H1 (cell line): Measurements from ENCODE around the gene DNAJC24. TPM values are rescaled to one million over a fixed set of nuclear protein-coding genes. Genes with fewer than 3 reads are reported as not detected.

ENCODE experiments used
- CTCF ChIA-PET: fragments of 300-600 bp; sonication (Branson Sonifier 250); formaldehyde crosslinking; loops from one replicate; lab custom pipeline; 2021; ENCODE audit not compliant: partially characterized antibody; lab: Charles Lee
- POLR2A ChIA-PET: fragments of 300-600 bp; sonication (Branson Sonifier 250); formaldehyde crosslinking; loops from one replicate; lab custom pipeline; 2021; ENCODE audit warnings: inconsistent platforms; ENCODE audit not compliant: partially characterized antibody; lab: Charles Lee
- DNase-seq, 2 experiments: peaks; one replicate each; pipeline versions ENCODE4 v3.0.0 to v3.0.0-alpha.2; 2010 to 2022; ENCODE audit warnings: low spot score in 2 of 2, low read depth in 1 of 2, mixed read lengths in 1 of 2
- FAIRE-seq: peaks from 2 replicates; lab custom pipeline; 2011; peaks lifted over from hg19 to GRCh38; lab: Jason Lieb, UNC
- H2AFZ ChIP-seq: 2 replicates; pipeline ENCODE4 v1.8.1; 2012; ENCODE audit warnings: low read length, inconsistent platforms
- H2AK5ac ChIP-seq: 2 replicates; pipeline ENCODE4 v1.6.1; 2013; ENCODE audit warnings: low read depth, low read length
- H2BK120ac ChIP-seq: replicated peaks from 2 replicates; pipeline ENCODE3; 2013; ENCODE audit warnings: low read depth, low read length, inconsistent platforms
- H2BK12ac ChIP-seq: 2 replicates; pipeline ENCODE4 v1.6.1; 2013; ENCODE audit warnings: low read depth, low read length
- H2BK15ac ChIP-seq: 2 replicates; pipeline ENCODE4 v1.6.1; 2013; ENCODE audit warnings: low read length
- H2BK20ac ChIP-seq: 2 replicates; pipeline ENCODE4 v1.6.1; 2013; ENCODE audit warnings: low read length
- H2BK5ac ChIP-seq: 2 replicates; pipeline ENCODE4 v1.6.1; 2013; ENCODE audit warnings: low read depth, low read length
- H3K14ac ChIP-seq: 2 replicates; pipeline ENCODE4 v1.6.1; 2013; ENCODE audit warnings: inconsistent platforms; ENCODE audit not compliant: insufficient read length
- H3K18ac ChIP-seq: 2 replicates; pipeline ENCODE4 v1.6.1; 2013; ENCODE audit warnings: low read length; ENCODE audit errors: extremely low read depth
- H3K23ac ChIP-seq: 2 replicates; pipeline ENCODE4 v1.6.1; 2013; ENCODE audit warnings: inconsistent platforms; ENCODE audit not compliant: insufficient read length
- H3K23me2 ChIP-seq: 2 replicates; pipeline ENCODE4 v1.6.1; 2013; ENCODE audit warnings: low read depth, low read length
- H3K27ac ChIP-seq: 2 replicates; pipeline ENCODE4 v1.6.1; 2011; ENCODE audit warnings: low read depth, low read length, inconsistent platforms
- H3K27me3 ChIP-seq, 4 experiments: replicated peaks in 1 of 4; 1 replicate in 1 of 4; 2 replicates in 3 of 4; pipeline versions ENCODE4 v1.6.1 to v1.8.1; 2011 to 2013; ENCODE audit warnings: low read length in 3 of 4, mild to moderate bottlenecking in 3 of 4, inconsistent platforms in 2 of 4, mixed read lengths in 2 of 4, moderate library complexity in 1 of 4; ENCODE audit not compliant: control insufficient read depth in 3 of 4, insufficient read depth in 3 of 4; ENCODE audit errors: extremely low read depth in 1 of 4
- H3K36me3 ChIP-seq, 4 experiments: 2 replicates each; pipeline versions ENCODE4 v1.6.1 to v1.8.1; 2011 to 2013; ENCODE audit warnings: mild to moderate bottlenecking in 4 of 4, low read length in 3 of 4, moderate library complexity in 2 of 4, control low read depth in 1 of 4, inconsistent platforms in 1 of 4; ENCODE audit not compliant: insufficient read depth in 4 of 4, control insufficient read depth in 2 of 4
- H3K4ac ChIP-seq: replicated peaks from 2 replicates; pipeline ENCODE3; 2013; ENCODE audit warnings: low read length, low read depth, mixed read lengths, inconsistent platforms; ENCODE audit not compliant: insufficient read length
- H3K4me1 ChIP-seq, 4 experiments: replicated peaks in 1 of 4; 1 replicate in 1 of 4; 2 replicates in 3 of 4; pipeline versions ENCODE4 v1.6.1 to v1.8.1; 2011 to 2013; ENCODE audit warnings: low read length in 3 of 4, inconsistent platforms in 2 of 4, mixed read lengths in 1 of 4; ENCODE audit not compliant: insufficient read depth in 4 of 4, control insufficient read depth in 3 of 4
- H3K4me2 ChIP-seq, 2 experiments: 2 replicates each; pipeline versions ENCODE4 v1.6.1 to v1.8.1; 2011 to 2013; ENCODE audit warnings: low read depth in 2 of 2, low read length in 2 of 2, control low read depth in 1 of 2, inconsistent platforms in 1 of 2, mild to moderate bottlenecking in 1 of 2; ENCODE audit not compliant: insufficient read depth in 1 of 2
- H3K4me3 ChIP-seq, 4 experiments: fragments of 200-600, 300-600 bp in 1 of 4; sonication (generic), shearing (Covaris generic), sonication (Bioruptor Twin) in 1 of 4; 2 replicates each; pipeline versions ENCODE4 v1.5.1 to v1.8.1; 2011 to 2016; ENCODE audit warnings: low read length in 4 of 4, low read depth in 3 of 4, control low read depth in 2 of 4, inconsistent platforms in 2 of 4, mild to moderate bottlenecking in 2 of 4, mixed read lengths in 1 of 4, moderate library complexity in 1 of 4; ENCODE audit not compliant: insufficient read depth in 2 of 4; ENCODE audit errors: extremely low read depth in 1 of 4
- H3K56ac ChIP-seq: replicated peaks from 2 replicates; pipeline ENCODE3; 2013; ENCODE audit warnings: low read depth, mild to moderate bottlenecking, mixed read lengths, low read length, inconsistent platforms; ENCODE audit not compliant: insufficient read length
- H3K79me1 ChIP-seq: 2 replicates; pipeline ENCODE4 v1.6.1; 2013; ENCODE audit warnings: low read depth, low read length, control low read depth
- H3K79me2 ChIP-seq, 2 experiments: 2 replicates each; pipeline versions ENCODE4 v1.6.1 to v1.8.1; 2012 to 2013; ENCODE audit warnings: low read length in 2 of 2, mild to moderate bottlenecking in 2 of 2, inconsistent platforms in 1 of 2; ENCODE audit not compliant: insufficient read depth in 2 of 2, control insufficient read depth in 1 of 2
- H3K9ac ChIP-seq, 4 experiments: replicated peaks in 1 of 4; 1 replicate in 1 of 4; 2 replicates in 3 of 4; pipeline versions ENCODE4 v1.6.1 to v1.8.1; 2011 to 2013; ENCODE audit warnings: low read depth in 3 of 4, low read length in 3 of 4, control low read depth in 2 of 4, mild to moderate bottlenecking in 2 of 4, moderate library complexity in 2 of 4, inconsistent platforms in 1 of 4; ENCODE audit errors: extremely low read depth in 1 of 4
- H3K9me3 ChIP-seq, 2 experiments: 2 replicates each; pipeline versions ENCODE4 v1.6.1 to v1.8.1; 2012 to 2013; ENCODE audit warnings: mild to moderate bottlenecking in 2 of 2, moderate library complexity in 2 of 2, control low read depth in 1 of 2, inconsistent platforms in 1 of 2, low read depth in 1 of 2, low read length in 1 of 2, mixed read lengths in 1 of 2; ENCODE audit not compliant: insufficient read depth in 2 of 2
- H4K20me1 ChIP-seq, 2 experiments: replicated peaks in 1 of 2; 2 replicates each; pipeline versions ENCODE3 to v1.8.1; 2011 to 2013; ENCODE audit warnings: inconsistent platforms in 2 of 2, low read length in 2 of 2, mild to moderate bottlenecking in 1 of 2; ENCODE audit not compliant: insufficient read depth in 2 of 2, control insufficient read depth in 1 of 2
- H4K5ac ChIP-seq: 2 replicates; pipeline ENCODE4 v1.6.1; 2013; ENCODE audit warnings: low read length, low read depth, mixed read lengths, inconsistent platforms; ENCODE audit not compliant: insufficient read length
- H4K8ac ChIP-seq: 2 replicates; pipeline ENCODE4 v1.8.0; 2013; ENCODE audit warnings: mild to moderate bottlenecking, moderate library complexity, low read length, inconsistent platforms; ENCODE audit not compliant: insufficient read depth; ENCODE audit errors: extremely low read depth
- H4K91ac ChIP-seq: replicated peaks from 2 replicates; pipeline ENCODE3; 2013; ENCODE audit warnings: low read length, mixed read lengths, inconsistent platforms; ENCODE audit not compliant: insufficient read length
- CTBP2 ChIP-seq: IDR thresholded peaks from 2 replicates; pipeline ENCODE4 v1.7.0; 2011; ENCODE audit warnings: borderline replicate concordance, mild to moderate bottlenecking, moderate library complexity, mixed read lengths, low read length; ENCODE audit not compliant: insufficient read depth, insufficient read length
- RAD21 ChIP-seq, 2 experiments: IDR thresholded peaks in 1 of 2; conservative IDR thresholded peaks in 1 of 2; 2 replicates each; pipeline ENCODE4 v1.6.1; 2011; ENCODE audit warnings: low read depth in 2 of 2, low read length in 2 of 2, improper control_type of control experiment in 1 of 2, inconsistent platforms in 1 of 2, mild to moderate bottlenecking in 1 of 2, moderate library complexity in 1 of 2
- SP4 ChIP-seq: IDR thresholded peaks from 2 replicates; pipeline ENCODE4 v1.6.1; 2012; ENCODE audit warnings: low read length, inconsistent platforms
- WGBS, 2 experiments: shearing (Covaris generic) in 1 of 2; methylation state at CpG; one replicate each; pipeline versions ENCODE4 v1.1.6 to v1.1.7; 2013 to 2015; ENCODE audit warnings: low lambda C conversion rate in 2 of 2, mixed read lengths in 2 of 2, inconsistent platforms in 1 of 2, low coverage in 1 of 2, missing lambda C conversion rate in 1 of 2; ENCODE audit not compliant: insufficient replicate concordance in 2 of 2, insufficient coverage in 1 of 2, insufficient read length in 1 of 2; ENCODE audit errors: extremely low coverage in 1 of 2, missing lambda C conversion rate in 1 of 2; 5-methylcytosine and 5-hydroxymethylcytosine counted together
- polyA plus RNA-seq, 7 experiments: library from polyadenylated mRNA; depleted of rRNA in 3 of 7; stranded (reverse) in 5 of 7; unstranded in 2 of 7; fragments of >200 nt in 5 of 7; fragments of 200-250 nt in 2 of 7; gene quantifications; 1 replicate in 5 of 7; 2 replicates in 1 of 7; 4 replicates in 1 of 7; pipeline versions ENCODE4 v1.2.1 to v1.2.3, GENCODE V29; 2011 to 2013; ENCODE audit warnings: missing spikeins in 2 of 7, mixed read lengths in 2 of 7
- total RNA-seq: library from RNA; stranded (reverse); fragmentation: NEBNext Ultra II Directional; extraction: Animal tissue kit (Norgen Biotek cat#: 25700); gene quantifications from 2 replicates; pipeline ENCODE4 v1.2.1, GENCODE V29; 2021
- TF ChIP-seq, protein P1 (sequence below), 3 experiments: IDR thresholded peaks; 1 replicate in 2 of 3; 2 replicates in 1 of 3; pipeline versions ENCODE4 v1.5.1 to v1.6.1; 2011; ENCODE audit warnings: low read length in 3 of 3, mild to moderate bottlenecking in 3 of 3, inconsistent platforms in 2 of 3, low read depth in 1 of 3, moderate library complexity in 1 of 3; ENCODE audit not compliant: insufficient read depth in 1 of 3; ENCODE audit errors: control extremely low read depth in 1 of 3
- TF ChIP-seq, protein P2 (sequence below): IDR thresholded peaks from 2 replicates; pipeline ENCODE4 v1.6.1; 2012; ENCODE audit warnings: inconsistent platforms
- TF ChIP-seq, protein P3 (sequence below): IDR thresholded peaks from 2 replicates; pipeline ENCODE4 v1.6.1; 2012; ENCODE audit warnings: inconsistent platforms

The DNAJC24 gene
- total and polyA plus RNA-seq, 2 of the 8 experiments (the other 6 are each of a cell fraction or from before 2014, with no cell fraction given): 7.2 to 21.1 TPM

DNA sequence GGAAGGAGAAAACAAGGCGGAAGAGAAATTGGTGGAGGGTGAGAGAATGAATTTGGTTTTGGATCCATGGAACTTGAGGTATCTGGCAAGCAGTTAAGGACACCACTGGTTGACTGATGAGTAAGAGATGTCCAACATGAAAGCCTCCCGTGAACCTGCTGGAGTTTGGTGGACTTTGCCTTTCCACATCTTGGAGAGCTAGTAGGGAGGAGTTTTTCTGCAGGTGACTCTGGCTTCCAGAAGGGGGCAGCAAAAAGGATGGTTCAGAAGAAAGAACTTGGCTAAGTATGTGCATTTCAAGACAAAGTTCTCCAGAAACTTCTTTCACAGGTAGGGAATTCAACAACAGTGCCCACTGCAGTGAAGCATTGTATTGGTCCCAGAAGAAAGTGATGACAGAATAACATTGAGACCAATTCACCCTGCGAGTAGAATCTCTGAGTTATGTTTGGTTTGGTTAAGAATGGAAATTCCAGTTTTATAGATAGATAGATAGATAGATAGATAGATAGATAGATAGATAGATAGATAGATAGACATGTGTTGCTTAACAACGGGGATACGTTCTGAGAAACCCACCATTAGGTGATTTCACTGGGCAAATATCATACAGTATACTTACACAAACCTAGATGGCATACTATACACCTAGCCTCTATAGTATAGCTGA is 28.6 kb upstream of the DNAJC24 start:
- peak; percentile 94 for FAIRE-seq
- ChIA-PET POLR2A (no interaction called here), CTCF (interaction anchor here (0.6 to 3.3 kb wide), 26 partner anchors 8 to 822 kb away, joined by 3 to 15 read pairs (median 4); no protein-coding TSS in a partner anchor)

More for the DNA sequence above, 28.6 kb upstream of the DNAJC24 start:
- WGBS, 2 experiments: 88 to 100% methylated on average over 1 to 5 of the region's 5 CpGs
- Histone ChIP-seq H3K18ac (no peak overlapping the region), H3K27ac (no peak overlapping the region), H3K56ac (no peak overlapping the region), H3K4me2 (no peak overlapping the region), H4K5ac (no peak overlapping the region)
- TF ChIP-seq, protein P1, sequence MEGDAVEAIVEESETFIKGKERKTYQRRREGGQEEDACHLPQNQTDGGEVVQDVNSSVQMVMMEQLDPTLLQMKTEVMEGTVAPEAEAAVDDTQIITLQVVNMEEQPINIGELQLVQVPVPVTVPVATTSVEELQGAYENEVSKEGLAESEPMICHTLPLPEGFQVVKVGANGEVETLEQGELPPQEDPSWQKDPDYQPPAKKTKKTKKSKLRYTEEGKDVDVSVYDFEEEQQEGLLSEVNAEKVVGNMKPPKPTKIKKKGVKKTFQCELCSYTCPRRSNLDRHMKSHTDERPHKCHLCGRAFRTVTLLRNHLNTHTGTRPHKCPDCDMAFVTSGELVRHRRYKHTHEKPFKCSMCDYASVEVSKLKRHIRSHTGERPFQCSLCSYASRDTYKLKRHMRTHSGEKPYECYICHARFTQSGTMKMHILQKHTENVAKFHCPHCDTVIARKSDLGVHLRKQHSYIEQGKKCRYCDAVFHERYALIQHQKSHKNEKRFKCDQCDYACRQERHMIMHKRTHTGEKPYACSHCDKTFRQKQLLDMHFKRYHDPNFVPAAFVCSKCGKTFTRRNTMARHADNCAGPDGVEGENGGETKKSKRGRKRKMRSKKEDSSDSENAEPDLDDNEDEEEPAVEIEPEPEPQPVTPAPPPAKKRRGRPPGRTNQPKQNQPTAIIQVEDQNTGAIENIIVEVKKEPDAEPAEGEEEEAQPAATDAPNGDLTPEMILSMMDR (IDR thresholded peaks at IDR 0.05; ENCODE audit: control extremely low read depth in 1 of 3, insufficient read depth in 1 of 3, low read depth in 1 of 3, low read length in 3 of 3): peak; percentile 10 to 76 (median 67)
- TF ChIP-seq SP4: no peak
- peak; percentile 58 to 64 for TF ChIP-seq RAD21 (IDR thresholded peaks at IDR 0.05 in 1 of 2, conservative IDR thresholded peaks at IDR 0.05 in 1 of 2; ENCODE audit: low read depth in 2 of 2, low read length in 2 of 2)
- TF ChIP-seq, protein P2, sequence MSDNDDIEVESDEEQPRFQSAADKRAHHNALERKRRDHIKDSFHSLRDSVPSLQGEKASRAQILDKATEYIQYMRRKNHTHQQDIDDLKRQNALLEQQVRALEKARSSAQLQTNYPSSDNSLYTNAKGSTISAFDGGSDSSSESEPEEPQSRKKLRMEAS: no peak
- TF ChIP-seq CTBP2: no peak
- TF ChIP-seq, protein P3, sequence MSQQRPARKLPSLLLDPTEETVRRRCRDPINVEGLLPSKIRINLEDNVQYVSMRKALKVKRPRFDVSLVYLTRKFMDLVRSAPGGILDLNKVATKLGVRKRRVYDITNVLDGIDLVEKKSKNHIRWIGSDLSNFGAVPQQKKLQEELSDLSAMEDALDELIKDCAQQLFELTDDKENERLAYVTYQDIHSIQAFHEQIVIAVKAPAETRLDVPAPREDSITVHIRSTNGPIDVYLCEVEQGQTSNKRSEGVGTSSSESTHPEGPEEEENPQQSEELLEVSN: no peak
- TF ChIP-seq, all 59 proteins: peak for 2
- Histone ChIP-seq H3K23ac (no peak overlapping the region), H3K36me3 (no peaks in the 10 kb centered on the region), H3K9ac (no peak overlapping the region), H4K91ac (no peak overlapping the region), H3K27me3 (no peaks in the 10 kb centered on the region), H3K9me3 (peaks cover 0 to 2% of the 10 kb centered on the region in 2 experiments; a peak in 1 of 4 replicates), H3K4me1 (no peaks in the 10 kb centered on the region), H3K23me2 (no peaks in the 10 kb centered on the region), H3K79me2 (no peaks in the 10 kb centered on the region), H4K8ac (no peak overlapping the region), H3K4me3 (no peak overlapping the region), H2BK120ac (no peak overlapping the region), H2BK15ac (no peak overlapping the region), H4K20me1 (no peaks in the 10 kb centered on the region), H3K79me1 (no peaks in the 10 kb centered on the region), H2BK20ac (no peak overlapping the region), H2AK5ac (no peak overlapping the region), H3K14ac (no peak overlapping the region), H2BK5ac (no peak overlapping the region), H2BK12ac (no peak overlapping the region), H3K4ac (no peak overlapping the region), H2AFZ (no peak overlapping the region)
- peak; percentile 1 to 46 for DNase-seq
